ENCODE results near the gene SPACDR. TPM values are rescaled to one million over a fixed set of nuclear protein-coding genes. Genes with fewer than 3 reads are reported as not detected.

The SPACDR gene
- polyA plus RNA-seq, 1 donor from 2014 or later, result not detected

DNA sequence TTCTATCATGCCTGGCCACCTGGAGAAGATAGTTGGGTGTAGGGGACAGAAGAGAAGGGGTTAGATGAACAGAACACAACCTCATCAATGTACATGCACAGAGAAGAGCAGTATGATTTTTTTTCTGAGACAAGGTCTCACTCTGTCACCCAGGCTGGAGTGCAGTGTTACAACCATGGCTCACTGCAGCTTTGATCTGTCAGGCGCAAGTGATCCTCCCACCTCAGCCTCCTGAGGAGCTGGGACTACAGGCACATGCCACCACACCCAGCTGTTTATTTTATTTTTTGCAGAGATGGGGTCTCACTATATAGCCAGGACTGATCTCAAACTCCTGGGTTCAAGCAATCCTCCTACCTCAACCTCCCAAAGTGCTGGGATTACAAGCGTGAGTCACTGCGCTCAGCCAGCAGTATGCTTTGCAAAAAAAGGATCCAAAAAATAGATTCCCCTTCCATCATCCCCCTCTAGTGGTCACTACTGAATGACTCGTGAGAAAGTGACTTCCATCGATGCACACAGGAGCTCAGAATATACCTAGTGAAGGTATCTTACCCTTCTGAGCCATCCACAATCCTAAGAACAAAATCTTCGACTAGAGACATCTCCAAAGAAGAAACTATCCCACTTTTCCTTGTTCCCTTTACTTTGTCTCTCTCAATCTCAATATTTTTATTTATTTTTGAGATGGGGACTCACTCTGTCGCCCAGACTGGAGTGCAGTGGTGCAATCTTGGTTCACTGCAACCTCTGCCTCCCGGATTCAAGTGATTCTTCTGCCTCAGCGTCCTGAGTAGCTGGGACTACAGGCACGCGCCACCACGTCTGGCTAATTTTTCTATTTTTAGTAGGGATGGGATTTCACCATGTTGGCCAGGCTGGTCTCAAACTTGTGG is 56.5 kb downstream of the SPACDR start:
- Histone ChIP-seq H3K9me3 (ENCODE audit: low read length) (no peaks in the 10 kb centered on the region), H2AFZ (ENCODE audit: low read depth, low read length) (no peak overlapping the region), H3F3A (ENCODE audit: insufficient read depth, low read length, poor library complexity, severe bottlenecking) (no peaks in the 10 kb centered on the region), H3K4me3 (ENCODE audit: low read length) (no peak overlapping the region), H3K4me2 (ENCODE audit: low read length) (no peak overlapping the region), H3K9me2 (ENCODE audit: insufficient read depth, low read length) (no peaks in the 10 kb centered on the region), H3K27ac (ENCODE audit: low read length) (no peak overlapping the region), H3K27me3 (ENCODE audit: insufficient read depth, low read depth, low read length) (no peaks in the 10 kb centered on the region), H3K9ac (ENCODE audit: low read length) (no peak overlapping the region), H3K36me3 (ENCODE audit: insufficient read depth, low read length) (no peaks in the 10 kb centered on the region), H4K20me1 (ENCODE audit: insufficient read depth) (no peaks in the 10 kb centered on the region), H3K79me2 (replicated peaks; ENCODE audit: insufficient read depth, low read length) (no peaks in the 10 kb centered on the region)
- TF ChIP-seq EP300 (conservative IDR thresholded peaks at IDR 0.05; ENCODE audit: poor library complexity, severe bottlenecking) (no peak), TAF1 (IDR thresholded peaks at IDR 0.05; ENCODE audit: low read depth) (no peak), CTCF (IDR thresholded peaks at IDR 0.05; ENCODE audit: poor library complexity, severe bottlenecking) (peak; percentile 29)
- TF ChIP-seq, protein P1, sequence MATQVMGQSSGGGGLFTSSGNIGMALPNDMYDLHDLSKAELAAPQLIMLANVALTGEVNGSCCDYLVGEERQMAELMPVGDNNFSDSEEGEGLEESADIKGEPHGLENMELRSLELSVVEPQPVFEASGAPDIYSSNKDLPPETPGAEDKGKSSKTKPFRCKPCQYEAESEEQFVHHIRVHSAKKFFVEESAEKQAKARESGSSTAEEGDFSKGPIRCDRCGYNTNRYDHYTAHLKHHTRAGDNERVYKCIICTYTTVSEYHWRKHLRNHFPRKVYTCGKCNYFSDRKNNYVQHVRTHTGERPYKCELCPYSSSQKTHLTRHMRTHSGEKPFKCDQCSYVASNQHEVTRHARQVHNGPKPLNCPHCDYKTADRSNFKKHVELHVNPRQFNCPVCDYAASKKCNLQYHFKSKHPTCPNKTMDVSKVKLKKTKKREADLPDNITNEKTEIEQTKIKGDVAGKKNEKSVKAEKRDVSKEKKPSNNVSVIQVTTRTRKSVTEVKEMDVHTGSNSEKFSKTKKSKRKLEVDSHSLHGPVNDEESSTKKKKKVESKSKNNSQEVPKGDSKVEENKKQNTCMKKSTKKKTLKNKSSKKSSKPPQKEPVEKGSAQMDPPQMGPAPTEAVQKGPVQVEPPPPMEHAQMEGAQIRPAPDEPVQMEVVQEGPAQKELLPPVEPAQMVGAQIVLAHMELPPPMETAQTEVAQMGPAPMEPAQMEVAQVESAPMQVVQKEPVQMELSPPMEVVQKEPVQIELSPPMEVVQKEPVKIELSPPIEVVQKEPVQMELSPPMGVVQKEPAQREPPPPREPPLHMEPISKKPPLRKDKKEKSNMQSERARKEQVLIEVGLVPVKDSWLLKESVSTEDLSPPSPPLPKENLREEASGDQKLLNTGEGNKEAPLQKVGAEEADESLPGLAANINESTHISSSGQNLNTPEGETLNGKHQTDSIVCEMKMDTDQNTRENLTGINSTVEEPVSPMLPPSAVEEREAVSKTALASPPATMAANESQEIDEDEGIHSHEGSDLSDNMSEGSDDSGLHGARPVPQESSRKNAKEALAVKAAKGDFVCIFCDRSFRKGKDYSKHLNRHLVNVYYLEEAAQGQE (IDR thresholded peaks at IDR 0.05; ENCODE audit: borderline replicate concordance), result no peak

GRCh38 chr7:100406767-100407166 is 57.3 kb downstream of the SPACDR start:
- H4K20me1 ChIP-seq (ENCODE audit: insufficient read depth), result no peaks in the 10 kb centered on the region
- H3K27me3 ChIP-seq (ENCODE audit: insufficient read depth, low read depth, low read length), result no peaks in the 10 kb centered on the region
- H3K9ac ChIP-seq (ENCODE audit: low read length), result no peak overlapping the region
- H3K9me3 ChIP-seq (ENCODE audit: low read length), result no peaks in the 10 kb centered on the region
- no peak overlapping the region for H3K4me3 ChIP-seq (ENCODE audit: low read length)
- H3K79me2 ChIP-seq (replicated peaks; ENCODE audit: insufficient read depth, low read length), result no peaks in the 10 kb centered on the region
- H3K36me3 ChIP-seq (ENCODE audit: insufficient read depth, low read length), result no peaks in the 10 kb centered on the region
- no peaks in the 10 kb centered on the region for H3K9me2 ChIP-seq (ENCODE audit: insufficient read depth, low read length)
- H3K27ac ChIP-seq (ENCODE audit: low read length), result no peak overlapping the region
- H2AFZ ChIP-seq (ENCODE audit: low read depth, low read length), result no peak overlapping the region
- no peak overlapping the region for H3K4me2 ChIP-seq (ENCODE audit: low read length)
- TF ChIP-seq SMC3 (conservative IDR thresholded peaks at IDR 0.05; ENCODE audit: poor library complexity) (no peak), EP300 (conservative IDR thresholded peaks at IDR 0.05; ENCODE audit: poor library complexity, severe bottlenecking) (no peak), EZH2 (IDR thresholded peaks at IDR 0.05; ENCODE audit: borderline replicate concordance, insufficient read depth, low read length, poor library complexity, severe bottlenecking) (no peak), POLR2AphosphoS5 (IDR thresholded peaks at IDR 0.05) (no peak), TAF1 (IDR thresholded peaks at IDR 0.05; ENCODE audit: low read depth) (no peak), CTCF (IDR thresholded peaks at IDR 0.05; ENCODE audit: poor library complexity, severe bottlenecking) (no peak), MXI1 (conservative IDR thresholded peaks at IDR 0.05; ENCODE audit: poor library complexity, severe bottlenecking) (no peak), RAD21 (conservative IDR thresholded peaks at IDR 0.05) (no peak)
- TF ChIP-seq, protein P1 (IDR thresholded peaks at IDR 0.05; ENCODE audit: borderline replicate concordance), result no peak
- H3F3A ChIP-seq (ENCODE audit: insufficient read depth, low read length, poor library complexity, severe bottlenecking), result no peaks in the 10 kb centered on the region

Measured in neural cell (in vitro differentiated cells).